ENCODE data around the gene SCNM1.

DNA sequence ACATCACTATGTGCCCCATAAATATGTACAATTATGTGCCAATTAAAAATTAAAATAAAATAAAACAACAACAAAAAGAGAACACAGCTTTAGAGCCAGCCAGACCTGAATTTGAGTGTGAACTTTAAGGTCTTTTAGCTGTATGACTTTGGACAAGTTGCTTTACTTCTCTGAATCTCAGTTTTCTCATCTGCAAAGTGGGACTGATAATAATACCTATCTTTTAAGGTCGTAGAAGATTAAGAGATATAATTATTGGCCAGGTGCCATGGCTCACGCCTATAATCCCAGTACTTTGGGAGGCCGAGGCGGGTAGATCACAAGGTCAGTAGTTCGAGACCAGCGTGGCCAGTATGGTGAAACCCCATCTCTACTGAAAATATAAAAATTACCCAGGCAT lies 27.4 kb downstream of the SCNM1 start:
- TF ChIP-seq, protein P1, sequence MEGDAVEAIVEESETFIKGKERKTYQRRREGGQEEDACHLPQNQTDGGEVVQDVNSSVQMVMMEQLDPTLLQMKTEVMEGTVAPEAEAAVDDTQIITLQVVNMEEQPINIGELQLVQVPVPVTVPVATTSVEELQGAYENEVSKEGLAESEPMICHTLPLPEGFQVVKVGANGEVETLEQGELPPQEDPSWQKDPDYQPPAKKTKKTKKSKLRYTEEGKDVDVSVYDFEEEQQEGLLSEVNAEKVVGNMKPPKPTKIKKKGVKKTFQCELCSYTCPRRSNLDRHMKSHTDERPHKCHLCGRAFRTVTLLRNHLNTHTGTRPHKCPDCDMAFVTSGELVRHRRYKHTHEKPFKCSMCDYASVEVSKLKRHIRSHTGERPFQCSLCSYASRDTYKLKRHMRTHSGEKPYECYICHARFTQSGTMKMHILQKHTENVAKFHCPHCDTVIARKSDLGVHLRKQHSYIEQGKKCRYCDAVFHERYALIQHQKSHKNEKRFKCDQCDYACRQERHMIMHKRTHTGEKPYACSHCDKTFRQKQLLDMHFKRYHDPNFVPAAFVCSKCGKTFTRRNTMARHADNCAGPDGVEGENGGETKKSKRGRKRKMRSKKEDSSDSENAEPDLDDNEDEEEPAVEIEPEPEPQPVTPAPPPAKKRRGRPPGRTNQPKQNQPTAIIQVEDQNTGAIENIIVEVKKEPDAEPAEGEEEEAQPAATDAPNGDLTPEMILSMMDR (IDR thresholded peaks at IDR 0.05; ENCODE audit: insufficient read depth, low read depth, low read length): no peak
- TF ChIP-seq EZH2 (IDR thresholded peaks at IDR 0.05; ENCODE audit: insufficient read depth, low read length): no peak
